H1 (cell line): ENCODE results near the gene KCNK3. TPM values are rescaled to one million over a fixed set of nuclear protein-coding genes. Genes with fewer than 3 reads are reported as not detected.

Experiments
- CTCF ChIA-PET: fragments of 300-600 bp; sonication (Branson Sonifier 250); formaldehyde crosslinking; loops from one replicate; lab custom pipeline; 2021; ENCODE audit not compliant: partially characterized antibody; lab: Charles Lee
- POLR2A ChIA-PET: fragments of 300-600 bp; sonication (Branson Sonifier 250); formaldehyde crosslinking; loops from one replicate; lab custom pipeline; 2021; ENCODE audit warnings: inconsistent platforms; ENCODE audit not compliant: partially characterized antibody; lab: Charles Lee
- DNase-seq, 2 experiments: peaks; one replicate each; pipeline versions ENCODE4 v3.0.0 to v3.0.0-alpha.2; 2010 to 2022; ENCODE audit warnings: low spot score in 2 of 2, low read depth in 1 of 2, mixed read lengths in 1 of 2
- FAIRE-seq: peaks from 2 replicates; lab custom pipeline; 2011; peaks lifted over from hg19 to GRCh38; lab: Jason Lieb, UNC
- H2AFZ ChIP-seq: 2 replicates; pipeline ENCODE4 v1.8.1; 2012; ENCODE audit warnings: low read length, inconsistent platforms
- H2AK5ac ChIP-seq: 2 replicates; pipeline ENCODE4 v1.6.1; 2013; ENCODE audit warnings: low read depth, low read length
- H2BK120ac ChIP-seq: replicated peaks from 2 replicates; pipeline ENCODE3; 2013; ENCODE audit warnings: low read depth, low read length, inconsistent platforms
- H2BK12ac ChIP-seq: 2 replicates; pipeline ENCODE4 v1.6.1; 2013; ENCODE audit warnings: low read depth, low read length
- H2BK15ac ChIP-seq: 2 replicates; pipeline ENCODE4 v1.6.1; 2013; ENCODE audit warnings: low read length
- H2BK20ac ChIP-seq: 2 replicates; pipeline ENCODE4 v1.6.1; 2013; ENCODE audit warnings: low read length
- H2BK5ac ChIP-seq: 2 replicates; pipeline ENCODE4 v1.6.1; 2013; ENCODE audit warnings: low read depth, low read length
- H3K14ac ChIP-seq: 2 replicates; pipeline ENCODE4 v1.6.1; 2013; ENCODE audit warnings: inconsistent platforms; ENCODE audit not compliant: insufficient read length
- H3K18ac ChIP-seq: 2 replicates; pipeline ENCODE4 v1.6.1; 2013; ENCODE audit warnings: low read length; ENCODE audit errors: extremely low read depth
- H3K23ac ChIP-seq: 2 replicates; pipeline ENCODE4 v1.6.1; 2013; ENCODE audit warnings: inconsistent platforms; ENCODE audit not compliant: insufficient read length
- H3K23me2 ChIP-seq: 2 replicates; pipeline ENCODE4 v1.6.1; 2013; ENCODE audit warnings: low read depth, low read length
- H3K27ac ChIP-seq: 2 replicates; pipeline ENCODE4 v1.6.1; 2011; ENCODE audit warnings: low read depth, low read length, inconsistent platforms
- H3K27me3 ChIP-seq, 4 experiments: replicated peaks in 1 of 4; 1 replicate in 1 of 4; 2 replicates in 3 of 4; pipeline versions ENCODE4 v1.6.1 to v1.8.1; 2011 to 2013; ENCODE audit warnings: low read length in 3 of 4, mild to moderate bottlenecking in 3 of 4, inconsistent platforms in 2 of 4, mixed read lengths in 2 of 4, moderate library complexity in 1 of 4; ENCODE audit not compliant: control insufficient read depth in 3 of 4, insufficient read depth in 3 of 4; ENCODE audit errors: extremely low read depth in 1 of 4
- H3K36me3 ChIP-seq, 4 experiments: 2 replicates each; pipeline versions ENCODE4 v1.6.1 to v1.8.1; 2011 to 2013; ENCODE audit warnings: mild to moderate bottlenecking in 4 of 4, low read length in 3 of 4, moderate library complexity in 2 of 4, control low read depth in 1 of 4, inconsistent platforms in 1 of 4; ENCODE audit not compliant: insufficient read depth in 4 of 4, control insufficient read depth in 2 of 4
- H3K4ac ChIP-seq: replicated peaks from 2 replicates; pipeline ENCODE3; 2013; ENCODE audit warnings: low read length, low read depth, mixed read lengths, inconsistent platforms; ENCODE audit not compliant: insufficient read length
- H3K4me1 ChIP-seq, 4 experiments: replicated peaks in 1 of 4; 1 replicate in 1 of 4; 2 replicates in 3 of 4; pipeline versions ENCODE4 v1.6.1 to v1.8.1; 2011 to 2013; ENCODE audit warnings: low read length in 3 of 4, inconsistent platforms in 2 of 4, mixed read lengths in 1 of 4; ENCODE audit not compliant: insufficient read depth in 4 of 4, control insufficient read depth in 3 of 4
- H3K4me2 ChIP-seq, 2 experiments: 2 replicates each; pipeline versions ENCODE4 v1.6.1 to v1.8.1; 2011 to 2013; ENCODE audit warnings: low read depth in 2 of 2, low read length in 2 of 2, control low read depth in 1 of 2, inconsistent platforms in 1 of 2, mild to moderate bottlenecking in 1 of 2; ENCODE audit not compliant: insufficient read depth in 1 of 2
- H3K4me3 ChIP-seq, 4 experiments: fragments of 200-600, 300-600 bp in 1 of 4; sonication (generic), shearing (Covaris generic), sonication (Bioruptor Twin) in 1 of 4; 2 replicates each; pipeline versions ENCODE4 v1.5.1 to v1.8.1; 2011 to 2016; ENCODE audit warnings: low read length in 4 of 4, low read depth in 3 of 4, control low read depth in 2 of 4, inconsistent platforms in 2 of 4, mild to moderate bottlenecking in 2 of 4, mixed read lengths in 1 of 4, moderate library complexity in 1 of 4; ENCODE audit not compliant: insufficient read depth in 2 of 4; ENCODE audit errors: extremely low read depth in 1 of 4
- H3K56ac ChIP-seq: replicated peaks from 2 replicates; pipeline ENCODE3; 2013; ENCODE audit warnings: low read depth, mild to moderate bottlenecking, mixed read lengths, low read length, inconsistent platforms; ENCODE audit not compliant: insufficient read length
- H3K79me1 ChIP-seq: 2 replicates; pipeline ENCODE4 v1.6.1; 2013; ENCODE audit warnings: low read depth, low read length, control low read depth
- H3K79me2 ChIP-seq, 2 experiments: 2 replicates each; pipeline versions ENCODE4 v1.6.1 to v1.8.1; 2012 to 2013; ENCODE audit warnings: low read length in 2 of 2, mild to moderate bottlenecking in 2 of 2, inconsistent platforms in 1 of 2; ENCODE audit not compliant: insufficient read depth in 2 of 2, control insufficient read depth in 1 of 2
- H3K9ac ChIP-seq, 4 experiments: replicated peaks in 1 of 4; 1 replicate in 1 of 4; 2 replicates in 3 of 4; pipeline versions ENCODE4 v1.6.1 to v1.8.1; 2011 to 2013; ENCODE audit warnings: low read depth in 3 of 4, low read length in 3 of 4, control low read depth in 2 of 4, mild to moderate bottlenecking in 2 of 4, moderate library complexity in 2 of 4, inconsistent platforms in 1 of 4; ENCODE audit errors: extremely low read depth in 1 of 4
- H3K9me3 ChIP-seq, 2 experiments: 2 replicates each; pipeline versions ENCODE4 v1.6.1 to v1.8.1; 2012 to 2013; ENCODE audit warnings: mild to moderate bottlenecking in 2 of 2, moderate library complexity in 2 of 2, control low read depth in 1 of 2, inconsistent platforms in 1 of 2, low read depth in 1 of 2, low read length in 1 of 2, mixed read lengths in 1 of 2; ENCODE audit not compliant: insufficient read depth in 2 of 2
- H4K20me1 ChIP-seq, 2 experiments: replicated peaks in 1 of 2; 2 replicates each; pipeline versions ENCODE3 to v1.8.1; 2011 to 2013; ENCODE audit warnings: inconsistent platforms in 2 of 2, low read length in 2 of 2, mild to moderate bottlenecking in 1 of 2; ENCODE audit not compliant: insufficient read depth in 2 of 2, control insufficient read depth in 1 of 2
- H4K5ac ChIP-seq: 2 replicates; pipeline ENCODE4 v1.6.1; 2013; ENCODE audit warnings: low read length, low read depth, mixed read lengths, inconsistent platforms; ENCODE audit not compliant: insufficient read length
- H4K8ac ChIP-seq: 2 replicates; pipeline ENCODE4 v1.8.0; 2013; ENCODE audit warnings: mild to moderate bottlenecking, moderate library complexity, low read length, inconsistent platforms; ENCODE audit not compliant: insufficient read depth; ENCODE audit errors: extremely low read depth
- H4K91ac ChIP-seq: replicated peaks from 2 replicates; pipeline ENCODE3; 2013; ENCODE audit warnings: low read length, mixed read lengths, inconsistent platforms; ENCODE audit not compliant: insufficient read length
- ATF2 ChIP-seq: IDR thresholded peaks from 2 replicates; pipeline ENCODE4 v1.6.1; 2012; ENCODE audit warnings: low read length, inconsistent platforms
- BRCA1 ChIP-seq: IDR thresholded peaks from 2 replicates; pipeline ENCODE4 v1.6.1; 2012; ENCODE audit warnings: low read depth, low read length, improper control_type of control experiment
- CHD2 ChIP-seq: IDR thresholded peaks from 2 replicates; pipeline ENCODE4 v1.6.1; 2012; ENCODE audit warnings: low read length, improper control_type of control experiment
- E2F6 ChIP-seq: IDR thresholded peaks from 2 replicates; pipeline ENCODE4 v1.6.1; 2012; ENCODE audit warnings: inconsistent platforms
- FOSL1 ChIP-seq: IDR thresholded peaks from 2 replicates; pipeline ENCODE4 v1.6.1; 2011; ENCODE audit warnings: mild to moderate bottlenecking, low read depth, low read length, moderate library complexity; ENCODE audit not compliant: insufficient read depth
- HDAC6 ChIP-seq: IDR thresholded peaks from one replicate; pipeline ENCODE4 v1.7.1; 2012; ENCODE audit warnings: low read depth, mild to moderate bottlenecking, inconsistent platforms, low read length, moderate library complexity
- JUN ChIP-seq: IDR thresholded peaks from 2 replicates; pipeline ENCODE4 v1.6.1; 2011; ENCODE audit warnings: low read depth, mild to moderate bottlenecking, improper control_type of control experiment, low read length
- MAX ChIP-seq: IDR thresholded peaks from 2 replicates; pipeline ENCODE4 v1.6.1; 2012; ENCODE audit warnings: inconsistent platforms
- NRF1 ChIP-seq: IDR thresholded peaks from 2 replicates; pipeline ENCODE4 v1.6.1; 2011; ENCODE audit warnings: mild to moderate bottlenecking, low read depth, low read length, improper control_type of control experiment
- RXRA ChIP-seq: IDR thresholded peaks from 2 replicates; pipeline ENCODE4 v1.6.1; 2011; ENCODE audit warnings: low read depth, mild to moderate bottlenecking, low read length, moderate library complexity; ENCODE audit not compliant: insufficient read depth
- SP1 ChIP-seq: IDR thresholded peaks from 2 replicates; pipeline ENCODE4 v1.6.1; 2011; ENCODE audit warnings: low read depth, low read length
- WGBS, 2 experiments: shearing (Covaris generic) in 1 of 2; methylation state at CpG; one replicate each; pipeline versions ENCODE4 v1.1.6 to v1.1.7; 2013 to 2015; ENCODE audit warnings: low lambda C conversion rate in 2 of 2, mixed read lengths in 2 of 2, inconsistent platforms in 1 of 2, low coverage in 1 of 2, missing lambda C conversion rate in 1 of 2; ENCODE audit not compliant: insufficient replicate concordance in 2 of 2, insufficient coverage in 1 of 2, insufficient read length in 1 of 2; ENCODE audit errors: extremely low coverage in 1 of 2, missing lambda C conversion rate in 1 of 2; 5-methylcytosine and 5-hydroxymethylcytosine counted together
- polyA plus RNA-seq, 7 experiments: library from polyadenylated mRNA; depleted of rRNA in 3 of 7; stranded (reverse) in 5 of 7; unstranded in 2 of 7; fragments of >200 nt in 5 of 7; fragments of 200-250 nt in 2 of 7; gene quantifications; 1 replicate in 5 of 7; 2 replicates in 1 of 7; 4 replicates in 1 of 7; pipeline versions ENCODE4 v1.2.1 to v1.2.3, GENCODE V29; 2011 to 2013; ENCODE audit warnings: missing spikeins in 2 of 7, mixed read lengths in 2 of 7
- total RNA-seq: library from RNA; stranded (reverse); fragmentation: NEBNext Ultra II Directional; extraction: Animal tissue kit (Norgen Biotek cat#: 25700); gene quantifications from 2 replicates; pipeline ENCODE4 v1.2.1, GENCODE V29; 2021

KCNK3 gene
- total and polyA plus RNA-seq, 2 of the 8 experiments (the other 6 are each of a cell fraction or from before 2014, with no cell fraction given), result 0.29 to 0.30 TPM

- ChIA-PET CTCF (interaction anchor here (0.7 to 1.2 kb wide), 5 partner anchors 10 to 201 kb away, joined by 3 to 5 read pairs (median 4); no protein-coding TSS in a partner anchor), POLR2A (interaction anchor here (1.5 kb wide), 1 partner anchor 11 kb away, joined by 5 read pairs; no protein-coding TSS in a partner anchor)
- Histone ChIP-seq H3K27ac (no peak overlapping the region), H3K9ac (no peak overlapping the region), H3K56ac (no peak overlapping the region), H2BK15ac (no peak overlapping the region), H3K4me1 (peaks cover 0 to 16% (median 10%) of the 10 kb centered on the region in 4 experiments; a peak in 6 of 7 replicates), H3K36me3 (no peaks in the 10 kb centered on the region), H3K4me3 (no peak overlapping the region), H3K23ac (no peak overlapping the region), H3K23me2 (no peaks in the 10 kb centered on the region; the same call in 1 of the 2 replicates), H3K4me2 (no peak overlapping the region), H3K79me2 (no peaks in the 10 kb centered on the region), H3K4ac (no peak overlapping the region), H3K79me1 (no peaks in the 10 kb centered on the region), H2BK5ac (no peak overlapping the region), H4K8ac (no peak overlapping the region), H2BK12ac (peak overlapping the region; percentile 32; the same call in 1 of the 2 replicates), H2BK20ac (no peak overlapping the region), H2AK5ac (no peak overlapping the region), H2AFZ (no peak overlapping the region), H3K18ac (no peak overlapping the region; the same call in 1 of the 2 replicates), H4K5ac (no peak overlapping the region), H3K27me3 (no peaks in the 10 kb centered on the region; a peak in 1 of 7 replicates), H4K91ac (no peak overlapping the region), H2BK120ac (no peak overlapping the region), H3K9me3 (no peaks in the 10 kb centered on the region), H3K14ac (no peak overlapping the region), H4K20me1 (no peaks in the 10 kb centered on the region)
- no peak for DNase-seq
- 100% methylated on average over 1 of the region's 1 CpG; no CpG with 5 or more reads in 1 of the 2 experiments for WGBS, 2 experiments
- FAIRE-seq, result no peak
- TF ChIP-seq FOSL1, result no peak
- no peak for TF ChIP-seq MAX
- TF ChIP-seq JUN, result no peak
- TF ChIP-seq E2F6, result no peak
- TF ChIP-seq CHD2, result no peak
- no peak for TF ChIP-seq SP1
- TF ChIP-seq HDAC6, result no peak
- no peak for TF ChIP-seq NRF1
- TF ChIP-seq BRCA1, result no peak
- no peak for TF ChIP-seq RXRA
- TF ChIP-seq ATF2, result no peak
These were observed 30.4 kb downstream of the KCNK3 start for GRCh38 chr2:26722911-26723310.
